Panc1 (cell line): Measurements from ENCODE around the gene NYAP2. TPM values are rescaled to one million over a fixed set of nuclear protein-coding genes. Genes with fewer than 3 reads are reported as not detected.

ENCODE experiments used
- ATAC-seq: fragments of 200-7000 bp; cut with Tn5 transposase; 2 replicates; pipeline ENCODE4 v1.9.1; 2020; ENCODE audit warnings: mild to moderate bottlenecking, moderate library complexity
- BruUV-seq: library from RNA; stranded (reverse); fragments of 400-500 nt; replicated peaks from 2 replicates; lab custom pipeline; 2021; lab: Mats Ljungman, UMichigan
- CTCF ChIA-PET: fragments of 300-600 bp; sonication (Branson Sonifier 250); formaldehyde crosslinking; loops from one replicate; lab custom pipeline; 2022; ENCODE audit warnings: antibody characterized with exemption; lab: Charles Lee
- POLR2A ChIA-PET: fragments of 300-600 bp; sonication (Branson Sonifier 250); formaldehyde crosslinking; loops from one replicate; lab custom pipeline; 2022; ENCODE audit warnings: antibody characterized with exemption; lab: Charles Lee
- DNase-seq: peaks from one replicate; pipeline ENCODE4 v3.0.0-alpha.2; 2010; ENCODE audit warnings: low read depth, low spot score
- H3K27ac ChIP-seq: 2 replicates; pipeline ENCODE4 v1.5.1; 2011; ENCODE audit warnings: mild to moderate bottlenecking, low read length, inconsistent platforms
- H3K27me3 ChIP-seq: fragments of 200-500 bp; sonication (Bioruptor generic); 2 replicates; pipeline ENCODE4 v1.6.0; 2014; ENCODE audit warnings: low read length, inconsistent platforms; ENCODE audit not compliant: control insufficient read depth, insufficient read depth
- H3K36me3 ChIP-seq: fragments of 200-500 bp; sonication (Bioruptor generic); 2 replicates; pipeline ENCODE4 v1.5.1; 2014; ENCODE audit warnings: inconsistent platforms, mild to moderate bottlenecking, low read length, moderate library complexity; ENCODE audit not compliant: control insufficient read depth, insufficient read depth
- H3K4me1 ChIP-seq: 2 replicates; pipeline ENCODE4 v1.5.1; 2011; ENCODE audit warnings: inconsistent platforms, mild to moderate bottlenecking, low read length, moderate library complexity; ENCODE audit not compliant: control insufficient read depth, insufficient read depth
- H3K4me3 ChIP-seq, 2 experiments: 2 replicates each; pipeline ENCODE4 v1.5.1; 2011 to 2012; ENCODE audit warnings: low read depth in 2 of 2, low read length in 2 of 2, mild to moderate bottlenecking in 2 of 2, inconsistent platforms in 1 of 2, moderate library complexity in 1 of 2
- H3K9me3 ChIP-seq: fragments of 200-500 bp; sonication (Bioruptor generic); 2 replicates; pipeline ENCODE4 v1.5.1; 2014; ENCODE audit warnings: low read depth, mild to moderate bottlenecking, inconsistent platforms, low read length, moderate library complexity; ENCODE audit not compliant: control insufficient read depth, insufficient read depth
- CTCF ChIP-seq: fragments of 450-650 bp; IDR thresholded peaks from 2 replicates; pipeline ENCODE4 v1.5.1; 2017; ENCODE audit warnings: mild to moderate bottlenecking
- POLR2AphosphoS5 ChIP-seq: IDR thresholded peaks from 2 replicates; pipeline ENCODE4 v1.6.1; 2012; ENCODE audit warnings: mild to moderate bottlenecking, low read depth, low read length, moderate library complexity
- REST ChIP-seq, 2 experiments: IDR thresholded peaks; 2 replicates each; pipeline ENCODE4 v1.6.1; 2011 to 2012; ENCODE audit warnings: low read depth in 2 of 2, control low read depth in 1 of 2, low read length in 1 of 2, mild to moderate bottlenecking in 1 of 2, moderate library complexity in 1 of 2; ENCODE audit not compliant: insufficient read depth in 1 of 2
- SIN3A ChIP-seq: IDR thresholded peaks from 2 replicates; pipeline ENCODE4 v1.6.1; 2012; ENCODE audit warnings: low read depth, mild to moderate bottlenecking, low read length, moderate library complexity, borderline replicate concordance; ENCODE audit not compliant: insufficient read depth
- TCF7L2 ChIP-seq: IDR thresholded peaks from 2 replicates; pipeline ENCODE4 v1.6.1; 2011; ENCODE audit warnings: mild to moderate bottlenecking, low read depth, low read length, inconsistent platforms
- in situ Hi-C: cut with HindIII; loops from 2 replicates; pipeline ENCODE4 v1.10.0; 2016; ENCODE audit warnings: low sequenced_read_pairs, low pct_unique_long_range_greater_than_20kb
- intact Hi-C: fragments of 100-400 bp; cut with micrococcal nuclease; formaldehyde crosslinking; loops from one replicate; pipeline ENCODE4 v1.10.0; 2022; ENCODE audit not compliant: unreplicated experiment
- total RNA-seq: library from RNA; stranded (reverse); gene quantifications from one replicate; pipeline ENCODE4 v1.2.1, GENCODE V29; 2021; ENCODE audit not compliant: unreplicated experiment

NYAP2 gene
- total RNA-seq, 1 experiment from 2014 or later, result not detected

GRCh38 chr2:225428360-225428759 lies 28.9 kb downstream of the NYAP2 start:
- DNase-seq (no peak), ATAC-seq (no peak)
- H3K27me3 ChIP-seq, result no peaks in the 10 kb centered on the region; the same call in 1 of the 2 replicates
- intact Hi-C loops, result no loop called here
- no peak for TF ChIP-seq REST (IDR thresholded peaks at IDR 0.05; ENCODE audit: insufficient read depth in 1 of 2, low read depth in 2 of 2, low read length in 1 of 2)
- TF ChIP-seq CTCF, result no peak
- H3K9me3 ChIP-seq, result no peaks in the 10 kb centered on the region
- H3K36me3 ChIP-seq, result no peaks in the 10 kb centered on the region
- CTCF ChIA-PET, result interaction anchor here (0.7 kb wide), 1 partner anchor 388 kb away, joined by 3 read pairs; no protein-coding TSS in a partner anchor
- H3K4me3 ChIP-seq, result no peak overlapping the region
- in situ Hi-C loops, result no loop called here
- no peaks in the 10 kb centered on the region for H3K4me1 ChIP-seq
- BruUV-seq, result no TSS peak
- no peak overlapping the region for H3K27ac ChIP-seq
- POLR2A ChIA-PET, result no interaction called here

- no peak overlapping the region for H3K27ac ChIP-seq
- POLR2A ChIA-PET, result no interaction called here
- no peaks in the 10 kb centered on the region for H3K9me3 ChIP-seq
- no peaks in the 10 kb centered on the region for H3K27me3 ChIP-seq
- no TSS peak for BruUV-seq
- H3K36me3 ChIP-seq, result no peaks in the 10 kb centered on the region
- in situ Hi-C loops (no loop called here), intact Hi-C loops (no loop called here)
- TF ChIP-seq SIN3A (no peak), CTCF (no peak), REST (IDR thresholded peaks at IDR 0.05; ENCODE audit: insufficient read depth in 1 of 2, low read depth in 2 of 2, low read length in 1 of 2) (no peak), TCF7L2 (no peak), POLR2AphosphoS5 (no peak)
- CTCF ChIA-PET, result no interaction called here
- no peak for DNase-seq
- H3K4me1 ChIP-seq, result no peaks in the 10 kb centered on the region
- no peak for ATAC-seq
- H3K4me3 ChIP-seq, result no peak overlapping the region
Measured at GRCh38 chr2:225429717-225430116, 30.2 kb downstream of the NYAP2 start.
